ENCODE results near the gene MSMB. TPM values are rescaled to one million over a fixed set of nuclear protein-coding genes. Genes with fewer than 3 reads are reported as not detected.

MSMB gene
- total RNA-seq, 1 donor from 2014 or later = not detected

DNA sequence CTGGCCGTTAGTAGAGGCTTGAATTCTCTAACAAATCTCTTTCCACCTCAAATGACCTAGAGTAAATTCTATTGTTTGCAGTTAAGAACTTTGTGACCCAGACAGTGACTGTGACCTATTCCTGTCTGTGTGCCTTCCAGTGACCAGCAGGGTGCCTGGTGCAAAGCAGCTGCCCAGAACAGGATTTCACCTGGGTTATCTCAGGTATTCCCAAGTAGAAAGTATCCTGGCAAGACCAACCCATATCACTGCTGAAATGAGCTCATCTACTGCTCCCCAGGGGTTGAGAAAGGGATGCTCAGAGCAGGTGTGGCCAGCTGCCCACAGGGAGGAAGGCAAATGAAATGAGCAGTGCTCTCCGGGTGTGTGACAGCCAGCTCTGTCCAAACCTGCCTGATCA, 2.1 kb upstream of the MSMB start:
- Histone ChIP-seq H2AFZ (replicated peaks) (no peak overlapping the region), H3K27ac (no peak overlapping the region), H3F3A (ENCODE audit: low read depth) (peaks cover 9% of the 10 kb centered on the region), H3K9me3 (ENCODE audit: low read depth) (no peaks in the 10 kb centered on the region), H4K20me1 (ENCODE audit: low read depth) (no peaks in the 10 kb centered on the region), H3K4me1 (peaks cover 16% of the 10 kb centered on the region), H3K79me2 (ENCODE audit: low read depth) (no peaks in the 10 kb centered on the region), H3K9ac (no peak overlapping the region), H3K4me2 (no peak overlapping the region), H3K27me3 (no peaks in the 10 kb centered on the region), H3K36me3 (no peaks in the 10 kb centered on the region), H3K4me3 (no peak overlapping the region)
- Mint-ChIP-seq H3K27me3 (ENCODE audit: insufficient read depth, low read depth) (peaks cover 8% of the 10 kb centered on the region), H3K36me3 (no peaks in the 10 kb centered on the region), H3K9me3 (no peaks in the 10 kb centered on the region), H3K4me1 (peaks cover 4% of the 10 kb centered on the region), H3K27ac (no peak overlapping the region), H3K4me3 (no peak overlapping the region)
- TF ChIP-seq EZH2 (IDR thresholded peaks at IDR 0.05) (no peak), EZH2phosphoT487 (IDR thresholded peaks at IDR 0.05) (no peak)
- TF ChIP-seq, protein P1, sequence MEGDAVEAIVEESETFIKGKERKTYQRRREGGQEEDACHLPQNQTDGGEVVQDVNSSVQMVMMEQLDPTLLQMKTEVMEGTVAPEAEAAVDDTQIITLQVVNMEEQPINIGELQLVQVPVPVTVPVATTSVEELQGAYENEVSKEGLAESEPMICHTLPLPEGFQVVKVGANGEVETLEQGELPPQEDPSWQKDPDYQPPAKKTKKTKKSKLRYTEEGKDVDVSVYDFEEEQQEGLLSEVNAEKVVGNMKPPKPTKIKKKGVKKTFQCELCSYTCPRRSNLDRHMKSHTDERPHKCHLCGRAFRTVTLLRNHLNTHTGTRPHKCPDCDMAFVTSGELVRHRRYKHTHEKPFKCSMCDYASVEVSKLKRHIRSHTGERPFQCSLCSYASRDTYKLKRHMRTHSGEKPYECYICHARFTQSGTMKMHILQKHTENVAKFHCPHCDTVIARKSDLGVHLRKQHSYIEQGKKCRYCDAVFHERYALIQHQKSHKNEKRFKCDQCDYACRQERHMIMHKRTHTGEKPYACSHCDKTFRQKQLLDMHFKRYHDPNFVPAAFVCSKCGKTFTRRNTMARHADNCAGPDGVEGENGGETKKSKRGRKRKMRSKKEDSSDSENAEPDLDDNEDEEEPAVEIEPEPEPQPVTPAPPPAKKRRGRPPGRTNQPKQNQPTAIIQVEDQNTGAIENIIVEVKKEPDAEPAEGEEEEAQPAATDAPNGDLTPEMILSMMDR (IDR thresholded peaks at IDR 0.05) = no peak
- no peak for DNase-seq (ENCODE audit: low spot score)

DNA sequence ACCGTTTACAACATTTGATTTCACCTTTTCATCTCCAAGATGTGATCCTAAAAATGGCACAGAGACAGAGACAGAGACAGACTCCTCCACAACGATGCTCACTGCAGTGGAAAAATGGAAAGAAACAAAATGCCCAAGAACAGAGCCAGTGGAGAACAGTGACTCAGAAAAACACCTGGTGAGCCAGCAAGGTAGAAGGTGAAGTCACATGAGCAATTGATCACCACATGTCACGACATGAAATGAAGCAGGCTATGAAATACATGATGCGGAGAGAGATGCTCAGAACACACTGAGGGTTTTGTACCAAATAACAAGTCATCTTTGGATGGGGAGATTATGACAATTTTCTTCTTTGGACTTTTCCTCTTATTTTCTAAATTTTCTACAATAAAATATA, 3.5 kb downstream of the MSMB start:
- no peaks in the 10 kb centered on the region for H3K36me3 ChIP-seq
- peaks cover 4% of the 10 kb centered on the region for H3K27me3 Mint-ChIP-seq (ENCODE audit: insufficient read depth, low read depth)
- H4K20me1 ChIP-seq (ENCODE audit: low read depth) = no peaks in the 10 kb centered on the region
- no peak overlapping the region for H3K4me2 ChIP-seq
- H3K4me3 ChIP-seq = no peak overlapping the region
- H3K27ac Mint-ChIP-seq = no peak overlapping the region
- no peaks in the 10 kb centered on the region for H3K79me2 ChIP-seq (ENCODE audit: low read depth)
- H3K4me1 Mint-ChIP-seq = no peaks in the 10 kb centered on the region
- no peak overlapping the region for H2AFZ ChIP-seq (replicated peaks)
- no peaks in the 10 kb centered on the region for H3K9me3 ChIP-seq (ENCODE audit: low read depth)
- no peaks in the 10 kb centered on the region for H3F3A ChIP-seq (ENCODE audit: low read depth)
- no peaks in the 10 kb centered on the region for H3K36me3 Mint-ChIP-seq
- no peak overlapping the region for H3K4me3 Mint-ChIP-seq
- H3K9ac ChIP-seq = no peak overlapping the region
- H3K27me3 ChIP-seq = no peaks in the 10 kb centered on the region
- TF ChIP-seq, protein P1 (IDR thresholded peaks at IDR 0.05) = no peak
- TF ChIP-seq EZH2 (IDR thresholded peaks at IDR 0.05) (no peak), EZH2phosphoT487 (IDR thresholded peaks at IDR 0.05) (no peak)
- DNase-seq (ENCODE audit: low spot score) = no peak
- H3K9me3 Mint-ChIP-seq = no peaks in the 10 kb centered on the region
- no peak overlapping the region for H3K27ac ChIP-seq
- no peaks in the 10 kb centered on the region for H3K4me1 ChIP-seq

DNA sequence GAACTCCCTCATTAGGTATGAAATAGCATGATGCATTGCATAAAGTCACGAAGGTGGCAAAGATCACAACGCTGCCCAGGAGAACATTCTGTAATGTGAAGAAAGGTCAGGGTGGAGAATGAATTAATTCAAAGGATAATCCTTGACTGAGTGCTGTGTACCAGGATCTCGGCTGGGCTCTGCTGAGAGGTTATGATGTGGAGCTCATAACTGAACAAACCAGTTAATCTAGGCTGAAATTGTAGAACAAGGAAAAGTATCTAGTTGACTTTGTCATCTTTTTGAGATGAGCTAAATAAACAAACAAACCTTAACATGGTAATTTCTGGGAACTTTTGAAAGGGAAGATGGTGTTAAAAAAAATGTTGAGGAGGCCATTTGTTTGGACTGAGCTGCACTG, 6.1 kb downstream of the MSMB start:
- H3F3A ChIP-seq (ENCODE audit: low read depth) = no peaks in the 10 kb centered on the region
- no peaks in the 10 kb centered on the region for H3K36me3 ChIP-seq
- H3K27ac ChIP-seq = no peak overlapping the region
- peaks cover 2% of the 10 kb centered on the region for H3K27me3 Mint-ChIP-seq (ENCODE audit: insufficient read depth, low read depth)
- H3K9me3 Mint-ChIP-seq = no peaks in the 10 kb centered on the region
- no peaks in the 10 kb centered on the region for H3K79me2 ChIP-seq (ENCODE audit: low read depth)
- DNase-seq (ENCODE audit: low spot score) = no peak
- H3K4me2 ChIP-seq = no peak overlapping the region
- TF ChIP-seq EZH2phosphoT487 (IDR thresholded peaks at IDR 0.05) (no peak), EZH2 (IDR thresholded peaks at IDR 0.05) (no peak)
- TF ChIP-seq, protein P1 (IDR thresholded peaks at IDR 0.05) = no peak
- H3K27ac Mint-ChIP-seq = no peak overlapping the region
- H3K4me3 ChIP-seq = no peak overlapping the region
- no peak overlapping the region for H2AFZ ChIP-seq (replicated peaks)
- H3K4me3 Mint-ChIP-seq = no peak overlapping the region
- H3K9ac ChIP-seq = no peak overlapping the region
- H3K4me1 ChIP-seq = no peaks in the 10 kb centered on the region
- H4K20me1 ChIP-seq (ENCODE audit: low read depth) = no peaks in the 10 kb centered on the region
- no peaks in the 10 kb centered on the region for H3K4me1 Mint-ChIP-seq
- H3K9me3 ChIP-seq (ENCODE audit: low read depth) = no peaks in the 10 kb centered on the region
- no peaks in the 10 kb centered on the region for H3K27me3 ChIP-seq
- H3K36me3 Mint-ChIP-seq = no peaks in the 10 kb centered on the region
